Endothelial cell of hepatic sinusoid (primary cell): ENCODE results near the gene PLET1.

Source experiments
- in situ Hi-C: cut with HindIII; loops from 2 replicates; pipeline ENCODE4 v1.10.0; 2017; ENCODE audit warnings: low sequenced_read_pairs

PLET1 gene

GRCh38 chr11:112248201-112248600, 12.5 kb downstream of the PLET1 start:
- in situ Hi-C loops, result no loop called here

- in situ Hi-C loops, result no loop called here
Observed at GRCh38 chr11:112247201-112247600, 13.5 kb downstream of the PLET1 start.

GRCh38 chr11:112241486-112241885, 19.2 kb downstream of the PLET1 start:
- in situ Hi-C loops, result no loop called here

- in situ Hi-C loops, result loop anchor here (5.0 kb wide), 1 partner anchor 41 kb away; no protein-coding TSS in a partner anchor
Observed at GRCh38 chr11:112238041-112238440, 22.6 kb downstream of the PLET1 start.

GRCh38 chr11:112237451-112237850, 23.2 kb downstream of the PLET1 start:
- in situ Hi-C loops, result loop anchor here (5.0 kb wide), 1 partner anchor 40 kb away; no protein-coding TSS in a partner anchor

GRCh38 chr11:112235750-112236390, 24.8 kb downstream of the PLET1 start:
- in situ Hi-C loops, result loop anchor here (5.0 kb wide), 1 partner anchor 39 kb away; no protein-coding TSS in a partner anchor

GRCh38 chr11:112231952-112232351, 28.7 kb downstream of the PLET1 start:
- in situ Hi-C loops, result no loop called here

GRCh38 chr11:112229746-112230433, 30.8 kb downstream of the PLET1 start:
- in situ Hi-C loops, result loop anchor here (5.0 kb wide), 1 partner anchor 57 kb away; no protein-coding TSS in a partner anchor

- in situ Hi-C loops, result loop anchor here (5.0 kb wide), 1 partner anchor 58 kb away; no protein-coding TSS in a partner anchor
Observed at GRCh38 chr11:112229159-112229558, 31.5 kb downstream of the PLET1 start.

GRCh38 chr11:112228706-112229105, 32.0 kb downstream of the PLET1 start:
- in situ Hi-C loops, result loop anchor here (5.0 kb wide), 1 partner anchor 59 kb away; no protein-coding TSS in a partner anchor

- in situ Hi-C loops, result loop anchor here (5.0 kb wide), 1 partner anchor 60 kb away; no protein-coding TSS in a partner anchor
Observed at GRCh38 chr11:112227471-112227870, 33.2 kb downstream of the PLET1 start.

- in situ Hi-C loops, result loop anchor here (5.0 kb wide), 1 partner anchor 60 kb away; no protein-coding TSS in a partner anchor
Observed at GRCh38 chr11:112226831-112227401, 33.7 kb downstream of the PLET1 start.

- in situ Hi-C loops, result loop anchor here (5.0 kb wide), 1 partner anchor 61 kb away; no protein-coding TSS in a partner anchor
Observed at GRCh38 chr11:112226062-112226830, 34.4 kb downstream of the PLET1 start, which contains the start of gene PTS. PTS (plus strand) TSS chr11:112226428; CDS start chr11:112226444, 16 bp downstream.

GRCh38 chr11:112225753-112226061, 35.0 kb downstream of the PLET1 start:
- in situ Hi-C loops, result loop anchor here (5.0 kb wide), 1 partner anchor 62 kb away; no protein-coding TSS in a partner anchor

GRCh38 chr11:112223754-112224532, 36.7 kb downstream of the PLET1 start:
- in situ Hi-C loops, result no loop called here

- in situ Hi-C loops, result no loop called here
Observed at GRCh38 chr11:112223121-112223520, 37.5 kb downstream of the PLET1 start.

GRCh38 chr11:112222303-112222702, 38.4 kb downstream of the PLET1 start:
- in situ Hi-C loops, result no loop called here

- in situ Hi-C loops, result no loop called here
Observed at GRCh38 chr11:112221274-112221835, 39.3 kb downstream of the PLET1 start.

GRCh38 chr11:112219476-112220232, 41.0 kb downstream of the PLET1 start:
- in situ Hi-C loops, result no loop called here
